NCI-H2029 (cell line): ENCODE measurements around the gene HERC3.

Source experiments
- DNase-seq: peaks from one replicate; lab custom pipeline; 2025; lab: John Stamatoyannopoulos, UW

HERC3 gene

GRCh38 chr4:88720451-88721428 is 128.5 kb downstream of the HERC3 start:
- DNase-seq: no peak

GRCh38 chr4:88722276-88722780 is 130.0 kb downstream of the HERC3 start:
- no peak for DNase-seq

GRCh38 chr4:88722828-88723227 is 130.5 kb downstream of the HERC3 start:
- DNase-seq: no peak

- no peak for DNase-seq
Measured at GRCh38 chr4:88724406-88724805, 132.1 kb downstream of the HERC3 start.

GRCh38 chr4:88725143-88725542 is 132.9 kb downstream of the HERC3 start:
- no peak for DNase-seq

GRCh38 chr4:88725986-88726385 is 133.7 kb downstream of the HERC3 start:
- no peak for DNase-seq

GRCh38 chr4:88728146-88728545 is 135.9 kb downstream of the HERC3 start:
- DNase-seq: no peak

DNA sequence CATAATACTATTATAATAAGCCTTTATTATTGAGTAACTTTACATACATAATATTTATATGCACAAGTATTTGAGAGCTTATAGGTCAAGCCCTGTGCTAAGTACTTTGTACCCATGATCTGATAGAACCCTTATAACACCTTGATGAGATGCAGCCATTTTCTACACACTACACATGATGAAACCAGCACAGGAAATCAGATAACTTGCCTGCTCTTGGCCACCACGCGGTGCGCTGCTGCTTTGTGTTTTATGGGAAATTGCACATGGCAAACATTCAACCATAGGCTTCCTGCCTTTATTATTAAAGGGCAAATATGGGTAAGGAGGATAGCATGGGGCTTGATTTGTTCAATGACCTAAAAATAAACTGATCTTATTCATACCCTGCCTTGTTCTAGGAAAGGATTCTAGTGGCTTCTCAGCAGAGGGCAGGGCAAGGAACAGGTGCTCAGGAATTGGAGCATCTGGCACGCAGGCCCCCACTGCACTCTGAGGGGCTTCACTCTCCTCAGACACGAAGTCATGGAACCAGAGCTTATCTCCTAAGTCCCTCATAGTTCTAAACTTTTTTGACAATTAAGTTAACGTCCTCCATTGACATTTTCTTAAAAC is 137.0 kb downstream of the HERC3 start:
- DNase-seq: no peak

- no peak for DNase-seq
Measured at GRCh38 chr4:88730811-88731210, 138.5 kb downstream of the HERC3 start.

DNA sequence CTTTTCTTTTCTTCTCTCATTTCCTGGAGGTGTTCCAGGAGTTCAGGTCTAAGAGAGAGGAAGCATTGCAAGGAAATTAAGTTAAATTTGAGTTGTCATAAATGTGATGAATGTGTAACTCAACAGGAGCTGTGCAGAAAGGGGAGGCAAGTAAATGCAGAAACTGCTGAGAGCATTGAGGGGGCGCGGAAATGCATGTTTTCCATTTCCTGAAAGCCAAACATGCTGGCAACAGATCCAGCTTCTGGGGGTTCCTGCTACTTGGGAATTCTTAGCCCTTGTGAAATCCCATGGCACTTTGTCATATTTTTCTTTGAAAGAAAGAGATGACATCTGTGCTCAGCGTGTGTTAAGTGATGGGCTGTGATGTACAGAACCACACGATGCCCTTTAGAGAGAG is 139.1 kb downstream of the HERC3 start:
- DNase-seq: no peak

DNA sequence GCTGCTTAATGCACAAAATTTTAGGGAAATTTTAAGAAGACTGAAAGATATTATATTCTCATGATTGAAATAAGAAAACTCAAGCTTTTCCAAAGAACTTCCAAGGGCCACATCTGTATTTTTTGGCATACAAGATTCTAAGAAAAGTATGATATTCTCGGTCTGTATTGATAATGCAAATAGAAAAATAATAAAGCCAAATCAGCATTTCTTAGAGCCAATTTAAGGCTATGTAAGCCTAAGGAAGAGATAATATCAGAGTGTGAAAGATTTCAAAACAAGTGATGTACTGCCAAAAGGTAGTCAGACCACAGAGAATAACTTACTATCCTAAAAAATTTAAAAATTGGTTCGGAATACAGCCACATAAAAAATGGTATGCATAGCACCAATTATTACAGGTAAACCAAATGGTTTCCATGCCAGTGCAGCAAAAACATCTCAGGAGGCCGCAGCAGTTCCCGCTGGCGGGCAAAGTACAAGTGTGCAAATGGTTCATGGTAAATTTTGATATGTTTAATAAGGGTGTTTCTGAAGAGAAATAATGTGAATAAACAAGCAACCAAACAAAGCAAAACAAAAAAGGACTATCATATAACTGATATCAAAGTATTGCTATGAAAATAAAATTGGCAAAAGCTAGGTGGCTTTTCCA is 140.6 kb downstream of the HERC3 start:
- no peak for DNase-seq

GRCh38 chr4:88734403-88734949 is 142.2 kb downstream of the HERC3 start:
- no peak for DNase-seq

GRCh38 chr4:88735564-88735963 is 143.3 kb downstream of the HERC3 start:
- no peak for DNase-seq

- no peak for DNase-seq
Measured at GRCh38 chr4:88736264-88736663, 144.0 kb downstream of the HERC3 start.

GRCh38 chr4:88737307-88737941 is 145.1 kb downstream of the HERC3 start:
- no peak for DNase-seq

DNA sequence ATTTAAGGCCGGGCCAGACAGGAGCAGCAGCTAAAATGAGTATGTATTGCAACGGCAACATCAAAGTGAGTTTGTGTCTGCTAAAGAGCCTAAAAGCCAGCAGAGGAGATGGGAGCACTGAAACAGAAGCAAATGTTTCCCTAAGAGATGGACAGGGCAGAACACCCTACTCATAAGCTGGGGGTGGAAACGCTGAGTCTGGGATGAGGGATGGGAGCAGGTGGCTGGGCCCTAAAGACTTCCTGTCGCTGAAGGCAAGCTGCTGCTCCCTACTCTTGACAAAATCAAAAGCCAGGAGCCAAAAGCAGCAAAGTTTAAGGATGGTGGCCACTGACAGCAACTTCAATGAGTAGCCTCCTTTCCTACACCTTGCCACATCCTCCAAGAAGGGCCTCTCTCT is 145.9 kb downstream of the HERC3 start:
- no peak for DNase-seq

DNA sequence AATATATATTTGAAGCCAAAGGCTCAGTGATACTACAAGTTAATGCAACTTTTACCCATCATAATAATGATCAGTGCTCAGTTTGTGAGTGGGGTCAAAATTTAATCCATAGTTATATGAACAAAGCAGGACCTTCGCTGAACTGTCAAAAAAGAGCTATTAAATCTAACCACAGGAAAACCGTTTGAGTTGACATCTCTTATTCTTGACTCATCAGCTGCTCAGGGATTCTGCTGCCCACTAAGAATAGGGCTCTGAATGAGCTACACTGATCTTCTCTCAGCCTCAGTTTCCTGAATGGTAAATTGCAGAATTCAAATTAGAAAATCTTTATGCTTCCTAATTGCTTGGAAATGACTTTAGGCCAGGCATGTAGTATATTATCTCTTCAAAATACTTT is 150.3 kb downstream of the HERC3 start:
- DNase-seq: no peak

- DNase-seq: no peak
Measured at GRCh38 chr4:88743696-88744095, 151.4 kb downstream of the HERC3 start.

DNA sequence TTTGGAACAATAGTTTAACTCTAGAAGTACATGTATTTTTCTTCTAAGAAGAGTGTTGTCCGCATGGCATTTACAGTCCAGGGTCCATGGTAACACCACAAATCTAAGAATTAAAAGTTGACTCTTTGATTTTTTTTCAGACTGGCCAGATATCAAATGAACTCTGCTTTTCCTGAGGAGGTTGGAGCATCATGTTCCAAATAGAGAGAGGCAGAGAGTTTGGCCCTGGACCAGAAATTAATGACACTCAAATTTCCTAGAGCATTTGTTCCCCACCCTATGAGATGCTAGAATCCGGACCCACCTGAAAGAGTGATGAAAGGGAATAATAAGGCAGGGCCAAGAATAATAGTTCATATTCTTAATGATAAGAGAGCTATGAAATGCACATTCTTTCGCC is 152.3 kb downstream of the HERC3 start:
- no peak for DNase-seq

- DNase-seq: no peak
Measured at GRCh38 chr4:88745175-88745574, 152.9 kb downstream of the HERC3 start.

GRCh38 chr4:88745581-88746163 is 153.4 kb downstream of the HERC3 start:
- DNase-seq: no peak

DNA sequence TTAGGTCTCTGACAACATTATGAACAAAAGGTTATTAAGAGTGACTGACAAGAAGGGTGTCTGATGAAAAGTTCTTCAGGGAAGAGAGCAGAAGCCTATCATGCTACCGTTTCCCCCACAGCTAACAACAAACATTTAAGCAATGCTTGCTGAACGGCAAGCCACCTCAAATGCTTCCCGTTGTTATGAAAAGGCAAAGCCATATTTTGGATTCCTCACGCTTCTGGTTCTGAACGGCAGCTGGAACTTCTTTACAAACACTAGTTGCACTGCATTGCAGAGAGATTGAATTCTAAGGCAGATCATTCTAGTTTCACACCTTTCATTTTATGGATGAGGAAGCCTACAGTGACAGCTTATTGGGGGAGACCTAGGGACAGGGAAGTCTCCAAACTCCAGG is 153.9 kb downstream of the HERC3 start:
- DNase-seq: no peak
